ENCODE results near the gene SORD.

SORD gene

GRCh38 chr15:45118131-45118588 lies 95.2 kb downstream of the SORD start:
- peak; percentile 41 to 85 (median 72) for DNase-seq

- DNase-seq: no peak
These were observed 96.0 kb downstream of the SORD start for GRCh38 chr15:45118996-45119395.

- DNase-seq: no peak
These were observed 97.3 kb downstream of the SORD start for GRCh38 chr15:45120081-45120972.

- DNase-seq: no peak
These were observed 98.0 kb downstream of the SORD start for GRCh38 chr15:45121020-45121419.

GRCh38 chr15:45121706-45122417 lies 98.9 kb downstream of the SORD start:
- DNase-seq: no peak

GRCh38 chr15:45122719-45123118 lies 99.7 kb downstream of the SORD start:
- no peak for DNase-seq

GRCh38 chr15:45123397-45123796 lies 100.4 kb downstream of the SORD start:
- DNase-seq: no peak

GRCh38 chr15:45126535-45127158 lies 103.7 kb downstream of the SORD start:
- peak in 4 of 5 experiments; percentile 18 to 41 (median 23) for DNase-seq
